A673 (cell line): ENCODE results near the gene EFL1. TPM values are rescaled to one million over a fixed set of nuclear protein-coding genes. Genes with fewer than 3 reads are reported as not detected.
"Not testable (repeated sequence)": the region's sequence is repeated elsewhere in the genome, so short reads cannot be mapped to it uniquely, and the experiment has no call there.

Experiments
- BruUV-seq: library from RNA; stranded (reverse); fragments of 400-500 nt; replicated peaks from 2 replicates; lab custom pipeline; 2021; lab: Mats Ljungman, UMichigan
- CTCF ChIA-PET: fragments of 300-600 bp; sonication (Branson Sonifier 250); formaldehyde crosslinking; loops from one replicate; lab custom pipeline; 2022; ENCODE audit warnings: antibody characterized with exemption; lab: Charles Lee
- POLR2A ChIA-PET: fragments of 300-600 bp; sonication (Branson Sonifier 250); formaldehyde crosslinking; loops from one replicate; lab custom pipeline; 2022; ENCODE audit warnings: antibody characterized with exemption; ENCODE audit not compliant: low non-redundant PET; lab: Charles Lee
- DNase-seq: peaks from one replicate; pipeline ENCODE4 v3.0.0-alpha.2; 2015; ENCODE audit warnings: low spot score
- H3K27ac ChIP-seq: fragments of 200-600 bp; sonication (generic); 2 replicates; pipeline ENCODE4 v1.5.1; 2016; ENCODE audit warnings: mixed run types, low read depth, mild to moderate bottlenecking, mixed read lengths, antibody characterized with exemption, low read length; ENCODE audit not compliant: poor library complexity, severe bottlenecking
- H3K27me3 ChIP-seq: fragments of 200-600 bp; sonication (generic); replicated peaks from 2 replicates; pipeline ENCODE4 v1.6.1; 2017; ENCODE audit warnings: mixed run types, low read depth, mild to moderate bottlenecking, mixed read lengths, antibody characterized with exemption, low read length; ENCODE audit not compliant: insufficient read depth, poor library complexity
- H3K36me3 ChIP-seq: fragments of 200-600 bp; sonication (generic); 2 replicates; pipeline ENCODE4 v1.6.1; 2016; ENCODE audit warnings: mixed run types, mild to moderate bottlenecking, mixed read lengths, antibody characterized with exemption, low read length; ENCODE audit not compliant: insufficient read depth, poor library complexity, severe bottlenecking
- H3K4me1 ChIP-seq: fragments of 200-600 bp; sonication (generic); 2 replicates; pipeline ENCODE4 v1.6.1; 2017; ENCODE audit warnings: mixed run types, mild to moderate bottlenecking, mixed read lengths, antibody characterized with exemption, low read length; ENCODE audit not compliant: insufficient read depth, poor library complexity, severe bottlenecking
- H3K4me3 ChIP-seq: fragments of 200-600 bp; sonication (generic); 2 replicates; pipeline ENCODE4 v1.5.1; 2016; ENCODE audit warnings: low read depth, mixed run types, mild to moderate bottlenecking, mixed read lengths, low read length; ENCODE audit not compliant: poor library complexity, severe bottlenecking
- H3K9me3 ChIP-seq: fragments of 200-600 bp; sonication (generic); 2 replicates; pipeline ENCODE4 v1.6.1; 2016; ENCODE audit warnings: mixed run types, low read depth, mild to moderate bottlenecking, mixed read lengths, antibody characterized with exemption, low read length; ENCODE audit not compliant: poor library complexity, severe bottlenecking
- EZH2 ChIP-seq: fragments of 200-600 bp; sonication (generic); IDR thresholded peaks from 2 replicates; pipeline ENCODE4 v1.6.1; 2017; ENCODE audit warnings: borderline replicate concordance, low read depth, mild to moderate bottlenecking, mixed read lengths, antibody characterized with exemption, low read length; ENCODE audit not compliant: poor library complexity, severe bottlenecking
- intact Hi-C: fragments of 100-400 bp; cut with micrococcal nuclease; formaldehyde crosslinking; loops from one replicate; pipeline ENCODE4 v1.10.0; 2022; ENCODE audit not compliant: unreplicated experiment
- total RNA-seq: library from RNA; stranded (reverse); gene quantifications from 2 replicates; pipeline ENCODE4 v1.2.3, GENCODE V29; 2021
- TF ChIP-seq, protein P1 (sequence below): fragments of 300-800, 200-600 bp; sonication (generic); conservative IDR thresholded peaks from 2 replicates; pipeline ENCODE4 v1.5.1; 2017; ENCODE audit warnings: low read depth, mild to moderate bottlenecking, antibody characterized with exemption, low read length, moderate library complexity, mixed read lengths

The EFL1 gene
- total RNA-seq, 1 experiment from 2014 or later, result 26.1 TPM

DNA sequence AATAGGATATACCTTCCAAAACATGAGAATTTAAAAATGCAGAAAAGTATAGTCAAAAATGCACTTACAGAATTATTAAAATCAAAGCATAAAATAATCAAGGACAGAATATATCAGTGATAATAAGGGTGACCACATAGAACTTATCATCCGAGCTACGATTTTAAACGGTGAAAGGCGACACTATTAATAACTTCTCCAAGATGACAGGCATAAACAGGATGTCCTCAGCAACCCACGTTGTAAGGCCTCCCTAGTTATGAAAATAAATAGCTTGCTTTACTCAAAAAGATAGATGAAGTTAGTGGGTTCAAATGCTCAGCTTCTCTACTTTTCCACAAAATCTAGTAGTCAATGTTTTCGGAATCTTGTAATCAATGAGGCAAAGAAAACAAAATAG is 68.0 kb downstream of the EFL1 start:
- BruUV-seq, H3K9me3 ChIP-seq, H3K4me3 ChIP-seq, H3K27me3 ChIP-seq, H3K27ac ChIP-seq, H3K4me1 ChIP-seq, H3K36me3 ChIP-seq, DNase-seq, CTCF ChIA-PET, POLR2A ChIA-PET: not testable (repeated sequence)
- intact Hi-C loops, result loop anchor here (5.0 kb wide), 1 partner anchor 922 kb away; no protein-coding TSS in a partner anchor

DNA sequence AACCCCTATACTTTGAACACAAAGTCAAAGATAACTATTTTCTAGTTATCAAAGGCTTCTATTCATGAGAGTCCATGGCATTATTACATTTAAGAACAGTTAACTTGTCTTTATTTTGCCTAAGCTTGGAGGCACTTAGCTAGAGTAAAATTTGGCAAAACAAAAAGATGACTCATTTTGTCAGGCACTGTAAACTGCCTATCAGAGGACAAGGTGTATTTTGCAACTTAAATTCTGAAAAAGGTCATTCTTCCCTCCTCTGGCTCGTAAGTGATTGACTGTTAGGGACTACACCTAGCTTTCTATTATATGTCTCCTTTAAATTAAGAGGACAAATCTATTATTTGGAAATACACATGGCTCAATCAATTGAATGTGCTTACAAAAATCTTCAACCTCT is 69.1 kb downstream of the EFL1 start:
- H3K27ac ChIP-seq, CTCF ChIA-PET, DNase-seq, H3K9me3 ChIP-seq, H3K27me3 ChIP-seq, BruUV-seq, POLR2A ChIA-PET, H3K4me1 ChIP-seq, H3K4me3 ChIP-seq, H3K36me3 ChIP-seq: not testable (repeated sequence)
- intact Hi-C loops, result loop anchor here (5.0 kb wide), 1 partner anchor 921 kb away; no protein-coding TSS in a partner anchor

DNA sequence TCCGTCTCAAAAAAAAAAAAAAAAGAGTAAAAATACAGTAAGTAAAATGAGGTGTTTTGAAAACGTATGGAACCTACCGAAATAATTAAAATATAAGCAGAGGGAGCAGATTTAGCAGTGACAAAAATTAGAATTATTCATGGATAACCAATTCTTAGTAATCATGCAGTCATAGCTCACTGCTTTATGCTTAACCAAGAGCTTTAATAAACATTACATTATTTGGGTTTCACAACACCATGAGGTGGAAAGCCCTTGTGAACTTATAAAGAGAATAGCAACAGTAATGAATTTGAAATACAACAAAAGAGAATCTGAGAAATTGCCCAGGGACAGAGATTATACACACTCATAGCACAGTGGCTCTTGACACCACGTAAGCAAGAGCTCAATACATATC is 70.1 kb downstream of the EFL1 start:
- intact Hi-C loops, result loop anchor here (5.0 kb wide), 1 partner anchor 920 kb away; no protein-coding TSS in a partner anchor
- BruUV-seq, DNase-seq, CTCF ChIA-PET, H3K27ac ChIP-seq, H3K36me3 ChIP-seq, H3K9me3 ChIP-seq, H3K4me3 ChIP-seq, H3K4me1 ChIP-seq, POLR2A ChIA-PET, H3K27me3 ChIP-seq: not testable (repeated sequence)

DNA sequence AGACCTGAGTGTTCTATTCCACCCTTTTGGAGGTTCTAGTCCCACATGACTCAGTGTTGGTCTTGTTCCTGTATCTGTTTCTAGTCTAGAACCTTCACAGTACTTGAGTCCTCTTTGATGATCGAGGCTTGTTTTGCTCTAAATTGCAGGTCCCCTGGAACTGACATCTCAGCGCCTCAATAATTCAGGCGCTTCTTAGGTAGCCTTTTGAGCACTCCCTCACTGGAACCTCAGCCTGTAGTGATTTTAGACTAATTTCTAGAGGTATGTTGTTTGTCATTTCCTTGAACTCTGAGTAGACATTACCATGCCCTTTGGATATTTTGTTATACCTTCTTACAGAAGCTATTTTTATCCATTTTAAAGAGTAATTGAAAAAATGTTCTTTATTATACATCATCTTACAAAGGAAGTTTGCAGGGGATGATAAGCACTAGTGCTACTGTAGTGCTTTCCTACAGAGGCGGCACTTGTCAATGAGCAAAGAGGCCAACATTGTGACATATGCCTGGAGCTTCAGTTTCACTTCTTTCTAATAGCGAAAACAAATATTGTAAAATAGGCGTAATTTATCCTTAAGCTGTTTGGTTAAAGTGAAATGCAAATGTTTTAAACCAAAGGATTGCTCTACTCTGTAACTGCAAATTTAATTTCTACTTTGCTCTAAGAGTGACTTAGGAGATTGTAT is 75.7 kb downstream of the EFL1 start:
- TF ChIP-seq, protein P1, sequence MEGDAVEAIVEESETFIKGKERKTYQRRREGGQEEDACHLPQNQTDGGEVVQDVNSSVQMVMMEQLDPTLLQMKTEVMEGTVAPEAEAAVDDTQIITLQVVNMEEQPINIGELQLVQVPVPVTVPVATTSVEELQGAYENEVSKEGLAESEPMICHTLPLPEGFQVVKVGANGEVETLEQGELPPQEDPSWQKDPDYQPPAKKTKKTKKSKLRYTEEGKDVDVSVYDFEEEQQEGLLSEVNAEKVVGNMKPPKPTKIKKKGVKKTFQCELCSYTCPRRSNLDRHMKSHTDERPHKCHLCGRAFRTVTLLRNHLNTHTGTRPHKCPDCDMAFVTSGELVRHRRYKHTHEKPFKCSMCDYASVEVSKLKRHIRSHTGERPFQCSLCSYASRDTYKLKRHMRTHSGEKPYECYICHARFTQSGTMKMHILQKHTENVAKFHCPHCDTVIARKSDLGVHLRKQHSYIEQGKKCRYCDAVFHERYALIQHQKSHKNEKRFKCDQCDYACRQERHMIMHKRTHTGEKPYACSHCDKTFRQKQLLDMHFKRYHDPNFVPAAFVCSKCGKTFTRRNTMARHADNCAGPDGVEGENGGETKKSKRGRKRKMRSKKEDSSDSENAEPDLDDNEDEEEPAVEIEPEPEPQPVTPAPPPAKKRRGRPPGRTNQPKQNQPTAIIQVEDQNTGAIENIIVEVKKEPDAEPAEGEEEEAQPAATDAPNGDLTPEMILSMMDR, result no peak
- TF ChIP-seq EZH2, result no peak
- Histone ChIP-seq H3K4me1 (no peaks in the 10 kb centered on the region), H3K27ac (no peak overlapping the region), H3K4me3 (no peak overlapping the region), H3K9me3 (no peaks in the 10 kb centered on the region), H3K27me3 (no peaks in the 10 kb centered on the region), H3K36me3 (no peaks in the 10 kb centered on the region)
- ChIA-PET CTCF (no interaction called here), POLR2A (no interaction called here)
- intact Hi-C loops, result no loop called here
- DNase-seq, result no peak
- BruUV-seq, result no TSS peak
